ENCODE results near the gene SYCE1. TPM values are rescaled to one million over a fixed set of nuclear protein-coding genes. Genes with fewer than 3 reads are reported as not detected.

Gene SYCE1
- polyA plus RNA-seq, 1 donor (not counting 4 experiments of a cell fraction or from before 2014, with no cell fraction given): not detected

GRCh38 chr10:133555521-133555920 lies 9.9 kb downstream of the SYCE1 start:
- Histone ChIP-seq H3K27me3 (ENCODE audit: control insufficient read depth, extremely low read depth, insufficient read depth, low read length) (peaks cover 11% of the 10 kb centered on the region), H3K27ac (ENCODE audit: control insufficient read depth, insufficient read depth, low read length) (no peak overlapping the region), H3K4me2 (ENCODE audit: control insufficient read depth, extremely low read depth, insufficient read depth, low read depth, low read length) (no peak overlapping the region), H3K4me1 (ENCODE audit: control insufficient read depth, extremely low read depth, insufficient read depth, low read length) (no peaks in the 10 kb centered on the region), H2AFZ (ENCODE audit: control insufficient read depth, low read length) (no peak overlapping the region), H3K36me3 (ENCODE audit: control insufficient read depth in 2 of 2, extremely low read depth in 1 of 2, insufficient read depth in 2 of 2, low read length in 2 of 2) (no peaks in the 10 kb centered on the region), H3K9me3 (ENCODE audit: control insufficient read depth, low read depth, low read length) (no peaks in the 10 kb centered on the region), H4K20me1 (ENCODE audit: control insufficient read depth, extremely low read depth, insufficient read depth, low read length) (peaks cover 2% of the 10 kb centered on the region), H3K4me3 (ENCODE audit: control insufficient read depth in 2 of 3, extremely low read depth in 1 of 3, insufficient read depth in 2 of 3, low read depth in 1 of 3, low read length in 3 of 3) (no peak overlapping the region), H3K9me1 (ENCODE audit: control insufficient read depth, extremely low read depth, insufficient read depth, low read length) (no peaks in the 10 kb centered on the region), H3K79me2 (ENCODE audit: control insufficient read depth, insufficient read depth, low read length) (no peaks in the 10 kb centered on the region), H3K9ac (ENCODE audit: control insufficient read depth, extremely low read depth, insufficient read depth, low read length) (no peak overlapping the region)
- TF ChIP-seq CTCF (optimal IDR thresholded peaks at IDR 0.05 in 1 of 3, IDR thresholded peaks at IDR 0.05 in 1 of 3, conservative IDR thresholded peaks at IDR 0.05 in 1 of 3; ENCODE audit: extremely low read depth in 1 of 3, insufficient read depth in 2 of 3, low read length in 3 of 3) (no peak), EZH2 (IDR thresholded peaks at IDR 0.05; ENCODE audit: low read length) (no peak)
- FAIRE-seq (no peak), DNase-seq (ENCODE audit: low read depth, low spot score) (no peak)
- dilution Hi-C loops (cut with MboI; ENCODE audit: extremely low pct_ligation_motif_present, low sequenced_read_pairs): no loop called here

- H3K9ac ChIP-seq (ENCODE audit: control insufficient read depth, extremely low read depth, insufficient read depth, low read length): no peak overlapping the region
- no peaks in the 10 kb centered on the region for H3K9me3 ChIP-seq (ENCODE audit: control insufficient read depth, low read depth, low read length)
- no peaks in the 10 kb centered on the region for H3K79me2 ChIP-seq (ENCODE audit: control insufficient read depth, insufficient read depth, low read length)
- H3K9me1 ChIP-seq (ENCODE audit: control insufficient read depth, extremely low read depth, insufficient read depth, low read length): no peaks in the 10 kb centered on the region
- no peak overlapping the region for H3K4me3 ChIP-seq (ENCODE audit: control insufficient read depth in 2 of 3, extremely low read depth in 1 of 3, insufficient read depth in 2 of 3, low read depth in 1 of 3, low read length in 3 of 3)
- no peak overlapping the region for H3K4me2 ChIP-seq (ENCODE audit: control insufficient read depth, extremely low read depth, insufficient read depth, low read depth, low read length)
- H3K4me1 ChIP-seq (ENCODE audit: control insufficient read depth, extremely low read depth, insufficient read depth, low read length): no peaks in the 10 kb centered on the region
- no peak overlapping the region for H3K27ac ChIP-seq (ENCODE audit: control insufficient read depth, insufficient read depth, low read length)
- H4K20me1 ChIP-seq (ENCODE audit: control insufficient read depth, extremely low read depth, insufficient read depth, low read length): peaks cover 2% of the 10 kb centered on the region
- dilution Hi-C loops (cut with MboI; ENCODE audit: extremely low pct_ligation_motif_present, low sequenced_read_pairs): no loop called here
- TF ChIP-seq EZH2 (IDR thresholded peaks at IDR 0.05; ENCODE audit: low read length) (no peak), CTCF (optimal IDR thresholded peaks at IDR 0.05 in 1 of 3, IDR thresholded peaks at IDR 0.05 in 1 of 3, conservative IDR thresholded peaks at IDR 0.05 in 1 of 3; ENCODE audit: extremely low read depth in 1 of 3, insufficient read depth in 2 of 3, low read length in 3 of 3) (no peak)
- FAIRE-seq (no peak), DNase-seq (ENCODE audit: low read depth, low spot score) (no peak)
- no peak overlapping the region for H2AFZ ChIP-seq (ENCODE audit: control insufficient read depth, low read length)
- H3K27me3 ChIP-seq (ENCODE audit: control insufficient read depth, extremely low read depth, insufficient read depth, low read length): peaks cover 10% of the 10 kb centered on the region
- no peaks in the 10 kb centered on the region for H3K36me3 ChIP-seq (ENCODE audit: control insufficient read depth in 2 of 2, extremely low read depth in 1 of 2, insufficient read depth in 2 of 2, low read length in 2 of 2)
Measured at GRCh38 chr10:133554600-133554999, 10.8 kb downstream of the SYCE1 start.
